ENCODE results near the gene ADAMTS6.
A peak's percentile ranks its signal among the peaks of the same experiment; 100 is the strongest.

Gene ADAMTS6

GRCh38 chr5:65141493-65141892 is 340.2 kb downstream of the ADAMTS6 start:
- no peak for DNase-seq

GRCh38 chr5:65137631-65138030 is 344.1 kb downstream of the ADAMTS6 start:
- DNase-seq: no peak

GRCh38 chr5:65133477-65134110 is 348.1 kb downstream of the ADAMTS6 start:
- DNase-seq: no peak

GRCh38 chr5:65132386-65132785 is 349.3 kb downstream of the ADAMTS6 start:
- DNase-seq: no peak

- DNase-seq: no peak
These were observed 353.5 kb downstream of the ADAMTS6 start for GRCh38 chr5:65128226-65128625.

GRCh38 chr5:65127161-65127901 is 354.4 kb downstream of the ADAMTS6 start:
- DNase-seq: no peak

- no peak for DNase-seq
These were observed 355.1 kb downstream of the ADAMTS6 start for GRCh38 chr5:65126542-65127069.

GRCh38 chr5:65125591-65126541 is 355.9 kb downstream of the ADAMTS6 start:
- no peak for DNase-seq

- no peak for DNase-seq
These were observed 359.8 kb downstream of the ADAMTS6 start for GRCh38 chr5:65121880-65122436.

GRCh38 chr5:65120371-65120967 is 361.3 kb downstream of the ADAMTS6 start:
- peak; percentile 21 for DNase-seq

GRCh38 chr5:65117525-65117924 is 364.2 kb downstream of the ADAMTS6 start:
- DNase-seq: no peak

- no peak for DNase-seq
These were observed 367.9 kb downstream of the ADAMTS6 start for GRCh38 chr5:65113771-65114170.

GRCh38 chr5:65111961-65112658 is 369.6 kb downstream of the ADAMTS6 start:
- DNase-seq: no peak

- DNase-seq: no peak
These were observed 372.7 kb downstream of the ADAMTS6 start for GRCh38 chr5:65108786-65109743.

- no peak for DNase-seq
These were observed 376.4 kb downstream of the ADAMTS6 start for GRCh38 chr5:65105301-65105700.

- DNase-seq: no peak
These were observed 376.9 kb downstream of the ADAMTS6 start for GRCh38 chr5:65104831-65105230.

GRCh38 chr5:65103756-65104440 is 377.8 kb downstream of the ADAMTS6 start:
- DNase-seq: no peak

GRCh38 chr5:65102976-65103711 is 378.6 kb downstream of the ADAMTS6 start:
- peak; percentile 92 for DNase-seq

- no peak for DNase-seq
These were observed 379.2 kb downstream of the ADAMTS6 start for GRCh38 chr5:65102371-65102975.
